GM19023 (cell line): ENCODE measurements around the gene TCF12.
"Not testable (repeated sequence)": the region's sequence is repeated elsewhere in the genome, so short reads cannot be mapped to it uniquely, and the experiment has no call there.

Experiments used
- ATAC-seq: cut with Tn5 transposase; IDR thresholded peaks from one replicate; pipeline ENCODE4 v1.9.1; 2021; ENCODE audit warnings: mild to moderate bottlenecking, moderate library complexity; ENCODE audit not compliant: unreplicated experiment

Gene TCF12

DNA sequence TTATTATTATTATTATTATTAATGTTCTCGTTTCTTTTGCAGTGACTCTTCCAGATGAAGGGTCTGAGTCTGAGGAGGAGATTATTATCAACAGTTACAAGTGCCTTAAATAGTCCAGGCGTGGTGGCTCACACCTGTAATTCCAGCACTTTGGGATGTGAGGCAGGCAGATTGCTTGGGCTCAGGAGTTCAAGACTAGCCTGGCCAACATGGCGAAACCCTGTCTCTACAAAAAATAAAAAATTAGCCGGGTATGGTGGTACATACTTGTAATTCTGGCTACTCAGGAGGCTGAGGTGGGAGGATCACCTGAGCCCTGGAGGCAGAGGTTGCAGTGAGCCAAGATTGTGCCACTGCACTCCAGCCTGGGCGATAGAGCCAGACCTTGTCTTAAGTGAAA lies 96.5 kb downstream of the TCF12 start:
- ATAC-seq: not testable (repeated sequence)

GRCh38 chr15:57015360-57015759 lies 96.9 kb downstream of the TCF12 start:
- no peak for ATAC-seq

- ATAC-seq: no peak
Measured at GRCh38 chr15:57015897-57016296, 97.5 kb downstream of the TCF12 start.

DNA sequence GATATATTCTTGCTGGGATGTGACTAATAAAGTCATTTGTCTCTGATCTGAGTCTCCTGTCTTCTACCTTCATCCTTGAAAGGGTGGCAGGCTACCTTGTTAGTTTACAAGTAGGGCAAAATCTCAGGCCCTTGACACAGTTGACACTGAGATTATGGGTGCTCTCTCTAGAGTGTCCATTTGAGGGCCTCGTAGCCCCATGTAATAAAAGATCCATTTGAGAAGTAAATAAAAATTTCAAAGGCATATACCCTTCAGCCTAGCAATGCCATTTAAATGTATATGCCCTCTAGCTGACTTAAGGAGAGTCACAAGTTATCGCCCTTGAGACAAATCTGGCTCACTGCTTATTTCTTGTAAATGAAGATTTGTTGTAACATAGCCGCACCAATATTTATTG lies 98.6 kb downstream of the TCF12 start:
- ATAC-seq: no peak

DNA sequence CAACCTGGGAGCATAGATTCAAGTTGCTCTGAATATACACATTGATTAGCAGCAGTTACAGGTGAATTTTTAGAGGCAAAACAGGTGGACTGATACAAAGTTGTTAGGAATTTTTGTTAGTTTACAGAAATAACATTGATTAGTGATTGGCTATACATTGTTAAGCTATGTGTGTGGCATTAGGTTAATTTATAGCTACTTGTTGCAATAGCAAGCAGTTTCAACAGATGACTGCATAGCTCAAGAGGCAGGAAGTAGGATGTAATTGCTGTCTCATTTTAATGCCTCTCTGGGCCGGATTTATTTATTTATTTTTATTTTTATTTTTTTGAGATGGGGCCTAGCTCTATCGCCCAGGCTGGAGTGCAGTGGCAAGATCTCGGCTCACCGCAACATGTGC lies 99.7 kb downstream of the TCF12 start:
- no peak for ATAC-seq

DNA sequence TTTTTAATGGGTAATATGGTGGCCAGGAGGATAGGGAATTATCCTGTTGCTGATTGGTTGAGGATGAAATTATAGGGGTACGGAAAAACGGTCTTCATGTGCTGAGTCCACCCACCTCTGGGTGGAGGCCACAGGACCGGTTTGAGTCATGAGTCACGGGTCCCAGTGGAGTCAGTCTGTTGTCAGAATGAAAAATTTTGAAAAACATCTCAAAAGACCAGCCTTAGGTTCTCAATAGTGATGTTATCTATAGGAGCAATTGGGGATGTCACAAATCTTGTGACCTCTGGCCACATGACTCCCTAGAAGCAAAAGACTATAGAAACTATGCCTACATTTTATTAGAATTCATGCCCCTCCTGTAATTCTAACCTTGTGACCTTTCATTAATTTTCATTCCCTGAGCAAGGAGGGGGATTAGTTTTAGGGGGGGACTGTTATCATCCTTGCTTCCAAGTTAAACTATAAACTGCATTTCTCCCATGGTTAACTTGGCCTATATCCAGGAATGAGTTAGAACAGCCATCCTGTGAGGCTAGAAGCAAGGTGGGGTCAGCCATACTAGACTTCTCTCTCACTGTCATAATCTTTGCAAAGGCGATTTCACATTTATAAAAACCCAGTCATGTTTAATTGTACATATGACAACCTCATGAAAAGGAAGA lies 101.2 kb downstream of the TCF12 start:
- no peak for ATAC-seq

DNA sequence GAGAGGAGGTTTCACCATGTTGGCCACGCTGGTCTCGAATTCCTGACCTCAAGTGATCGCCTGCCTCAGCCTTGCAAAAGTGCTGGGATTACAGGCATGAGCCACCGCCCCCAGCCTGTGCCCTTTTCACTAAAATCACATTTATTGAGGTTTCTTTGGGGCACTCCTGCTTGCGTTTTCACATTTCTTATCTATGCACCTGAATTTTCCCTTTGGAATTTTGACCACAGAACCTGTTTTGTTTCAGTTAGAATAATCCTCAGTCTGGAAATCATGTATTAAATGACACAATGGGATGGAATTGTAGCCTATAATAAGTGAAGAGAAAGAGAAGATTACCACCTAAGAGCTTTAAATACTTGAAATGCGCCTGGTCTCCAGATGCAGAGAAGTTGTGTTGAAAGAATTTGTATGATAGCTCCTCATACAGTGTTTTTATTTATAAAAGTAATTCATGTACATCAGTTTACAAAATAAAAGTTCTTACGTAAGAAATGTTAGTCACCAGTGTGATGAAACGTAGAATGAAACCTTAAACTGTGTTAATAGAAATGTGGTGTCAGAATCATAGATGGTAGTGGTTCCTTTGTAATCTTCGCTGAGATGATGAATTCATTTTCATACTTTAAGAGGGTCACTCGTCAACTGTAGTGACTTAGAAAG lies 107.0 kb downstream of the TCF12 start:
- ATAC-seq: no peak

- no peak for ATAC-seq
Measured at GRCh38 chr15:57026016-57026592, 107.7 kb downstream of the TCF12 start.

- no peak for ATAC-seq
Measured at GRCh38 chr15:57027596-57027995, 109.2 kb downstream of the TCF12 start.

GRCh38 chr15:57028176-57028575 lies 109.7 kb downstream of the TCF12 start:
- no peak for ATAC-seq

- no peak for ATAC-seq
Measured at GRCh38 chr15:57030011-57030410, 111.6 kb downstream of the TCF12 start.

- no peak for ATAC-seq
Measured at GRCh38 chr15:57031082-57031481, 112.6 kb downstream of the TCF12 start.

DNA sequence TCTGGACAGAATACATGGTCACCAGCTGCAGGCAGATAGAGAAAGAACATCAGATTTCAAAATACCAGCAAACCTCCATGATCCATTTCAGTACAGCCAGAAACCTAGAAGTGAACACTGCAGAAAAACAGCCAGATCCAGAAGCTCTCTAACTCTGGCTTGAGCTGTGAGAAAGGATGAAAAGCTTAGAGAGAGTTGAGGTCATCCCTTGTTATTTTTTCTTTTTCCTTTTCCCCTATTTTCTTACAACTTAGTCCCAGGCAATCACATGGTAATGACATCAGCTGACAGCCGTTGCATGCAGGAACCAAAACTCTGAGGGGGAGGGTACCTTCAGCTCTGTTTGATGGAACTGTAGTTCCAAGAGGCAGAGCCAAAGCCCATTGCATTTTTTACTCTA lies 113.2 kb downstream of the TCF12 start:
- ATAC-seq: no peak

- no peak for ATAC-seq
Measured at GRCh38 chr15:57032338-57032737, 113.9 kb downstream of the TCF12 start.

DNA sequence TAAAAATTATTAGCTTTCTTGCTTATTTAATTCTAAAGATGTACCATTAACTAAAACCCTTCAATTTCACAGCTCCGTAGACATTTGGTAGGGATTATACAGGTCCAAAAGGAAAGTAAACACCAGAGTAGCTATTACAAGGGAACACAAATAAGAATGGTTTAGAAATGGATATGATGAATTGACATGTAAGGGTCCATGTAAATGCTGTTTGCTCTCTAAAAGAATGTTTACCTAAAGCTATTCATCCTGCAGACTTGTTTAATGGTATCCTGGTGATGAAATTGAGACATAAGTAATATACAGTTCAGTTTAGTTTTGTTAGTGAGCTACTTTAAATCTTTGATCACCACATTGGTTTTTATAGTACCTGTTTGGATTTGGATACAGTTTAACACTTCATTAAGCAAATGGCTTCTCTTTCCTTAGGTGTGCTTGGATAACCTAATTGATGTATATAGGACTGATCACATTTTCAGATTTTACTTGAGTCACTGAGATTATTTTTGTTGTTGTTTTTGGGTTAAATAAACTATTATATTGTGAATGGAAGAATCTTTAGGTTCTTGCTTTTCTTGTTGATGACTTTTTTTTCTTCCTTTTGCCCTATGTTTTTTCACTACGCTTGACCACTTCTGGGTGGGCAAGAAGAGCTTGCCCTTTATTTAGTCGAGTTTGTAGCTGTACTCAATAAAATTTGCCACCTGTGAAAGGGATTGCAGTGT lies 115.4 kb downstream of the TCF12 start:
- ATAC-seq: no peak

- ATAC-seq: no peak
Measured at GRCh38 chr15:57034613-57035012, 116.2 kb downstream of the TCF12 start.

GRCh38 chr15:57035664-57036063 lies 117.2 kb downstream of the TCF12 start:
- ATAC-seq: no peak

- no peak for ATAC-seq
Measured at GRCh38 chr15:57036352-57036751, 117.9 kb downstream of the TCF12 start.

- ATAC-seq: no peak
Measured at GRCh38 chr15:57037548-57037947, 119.1 kb downstream of the TCF12 start.

DNA sequence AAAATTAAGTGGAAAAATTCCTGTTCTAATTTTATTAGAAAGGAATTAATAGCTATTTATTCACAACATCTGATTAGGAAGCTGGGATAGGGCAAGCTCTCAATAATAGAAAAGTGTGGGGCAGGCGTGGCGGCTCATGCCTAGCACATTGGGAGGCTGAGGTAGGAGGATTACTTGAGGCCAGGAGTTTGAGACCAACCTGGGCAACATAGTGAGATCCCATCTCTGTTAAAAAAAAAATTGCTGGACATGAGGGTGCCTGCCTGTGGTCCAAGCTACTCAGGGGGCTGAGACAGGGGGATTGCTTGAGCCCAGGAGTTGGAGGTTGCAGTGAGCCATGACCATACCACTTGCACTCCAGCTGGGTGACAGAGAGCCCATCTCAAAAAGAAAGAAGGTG lies 119.6 kb downstream of the TCF12 start:
- no peak for ATAC-seq

DNA sequence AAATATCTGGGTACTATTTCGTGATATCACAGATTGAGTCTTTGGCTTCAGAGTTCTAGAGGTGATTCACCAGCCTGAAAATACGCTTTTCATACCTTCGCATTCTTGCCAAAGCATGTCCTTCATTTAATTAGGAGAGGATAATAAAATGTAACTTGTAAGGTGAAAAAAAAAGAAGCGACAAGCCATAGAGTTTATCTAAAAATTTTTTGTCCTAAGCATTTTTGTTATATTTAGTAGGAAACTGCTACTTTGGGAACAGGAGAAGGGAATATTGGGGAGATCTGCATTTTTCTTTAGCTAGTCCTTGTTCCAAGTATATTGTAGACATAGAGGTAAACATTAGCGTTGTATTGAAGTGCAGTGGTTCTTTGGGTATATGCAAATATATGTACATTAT lies 120.1 kb downstream of the TCF12 start:
- ATAC-seq: no peak

DNA sequence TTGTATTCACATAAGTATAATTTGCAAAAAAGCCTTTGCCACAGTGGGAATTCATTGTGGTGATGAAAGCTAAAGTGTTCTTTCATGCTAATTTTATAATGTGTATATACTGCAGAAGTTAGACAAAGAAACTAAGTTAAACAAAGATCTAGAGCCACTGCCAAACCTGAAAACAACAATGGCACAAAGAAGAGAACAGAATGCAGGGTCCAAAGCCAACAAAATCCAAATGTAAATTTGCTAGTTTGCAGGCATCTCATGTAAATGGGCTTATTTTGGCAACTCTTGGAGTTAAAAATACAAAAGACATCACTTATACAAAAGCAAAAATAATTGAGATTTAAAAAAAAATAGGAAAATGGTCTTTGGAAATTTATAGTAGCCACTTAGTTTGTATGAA lies 123.0 kb downstream of the TCF12 start:
- ATAC-seq: no peak
